ENCODE results near the gene CAMKMT.

GRCh38 chr2:44793322-44793870, 431.6 kb downstream of the CAMKMT start:
- TF ChIP-seq, protein P1, sequence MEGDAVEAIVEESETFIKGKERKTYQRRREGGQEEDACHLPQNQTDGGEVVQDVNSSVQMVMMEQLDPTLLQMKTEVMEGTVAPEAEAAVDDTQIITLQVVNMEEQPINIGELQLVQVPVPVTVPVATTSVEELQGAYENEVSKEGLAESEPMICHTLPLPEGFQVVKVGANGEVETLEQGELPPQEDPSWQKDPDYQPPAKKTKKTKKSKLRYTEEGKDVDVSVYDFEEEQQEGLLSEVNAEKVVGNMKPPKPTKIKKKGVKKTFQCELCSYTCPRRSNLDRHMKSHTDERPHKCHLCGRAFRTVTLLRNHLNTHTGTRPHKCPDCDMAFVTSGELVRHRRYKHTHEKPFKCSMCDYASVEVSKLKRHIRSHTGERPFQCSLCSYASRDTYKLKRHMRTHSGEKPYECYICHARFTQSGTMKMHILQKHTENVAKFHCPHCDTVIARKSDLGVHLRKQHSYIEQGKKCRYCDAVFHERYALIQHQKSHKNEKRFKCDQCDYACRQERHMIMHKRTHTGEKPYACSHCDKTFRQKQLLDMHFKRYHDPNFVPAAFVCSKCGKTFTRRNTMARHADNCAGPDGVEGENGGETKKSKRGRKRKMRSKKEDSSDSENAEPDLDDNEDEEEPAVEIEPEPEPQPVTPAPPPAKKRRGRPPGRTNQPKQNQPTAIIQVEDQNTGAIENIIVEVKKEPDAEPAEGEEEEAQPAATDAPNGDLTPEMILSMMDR (IDR thresholded peaks at IDR 0.05), result no peak
- TF ChIP-seq POLR2A (IDR thresholded peaks at IDR 0.05), result no peak
